Activated naive CD4-positive, alpha-beta T cell treated with Interleukin-2 at 50 U/mL for 16 hours (primary cell): ENCODE data around the gene EZH1.
A peak's percentile ranks its signal among the peaks of the same experiment; 100 is the strongest.

Experiments used
- DNase-seq: peaks from one replicate; pipeline ENCODE4 v3.0.0-alpha.2; 2020

EZH1 gene

GRCh38 chr17:42706732-42707131 lies 38.1 kb downstream of the EZH1 start:
- peak; percentile 65 for DNase-seq

- peak; percentile 39 for DNase-seq
These were observed 39.9 kb downstream of the EZH1 start for GRCh38 chr17:42704837-42705494.

GRCh38 chr17:42704490-42704836 lies 40.4 kb downstream of the EZH1 start:
- no peak for DNase-seq

- DNase-seq: no peak
These were observed 42.4 kb downstream of the EZH1 start for GRCh38 chr17:42702446-42702845.

GRCh38 chr17:42700586-42701289 lies 44.1 kb downstream of the EZH1 start:
- DNase-seq: no peak

GRCh38 chr17:42699415-42699740 lies 45.5 kb downstream of the EZH1 start:
- no peak for DNase-seq

DNA sequence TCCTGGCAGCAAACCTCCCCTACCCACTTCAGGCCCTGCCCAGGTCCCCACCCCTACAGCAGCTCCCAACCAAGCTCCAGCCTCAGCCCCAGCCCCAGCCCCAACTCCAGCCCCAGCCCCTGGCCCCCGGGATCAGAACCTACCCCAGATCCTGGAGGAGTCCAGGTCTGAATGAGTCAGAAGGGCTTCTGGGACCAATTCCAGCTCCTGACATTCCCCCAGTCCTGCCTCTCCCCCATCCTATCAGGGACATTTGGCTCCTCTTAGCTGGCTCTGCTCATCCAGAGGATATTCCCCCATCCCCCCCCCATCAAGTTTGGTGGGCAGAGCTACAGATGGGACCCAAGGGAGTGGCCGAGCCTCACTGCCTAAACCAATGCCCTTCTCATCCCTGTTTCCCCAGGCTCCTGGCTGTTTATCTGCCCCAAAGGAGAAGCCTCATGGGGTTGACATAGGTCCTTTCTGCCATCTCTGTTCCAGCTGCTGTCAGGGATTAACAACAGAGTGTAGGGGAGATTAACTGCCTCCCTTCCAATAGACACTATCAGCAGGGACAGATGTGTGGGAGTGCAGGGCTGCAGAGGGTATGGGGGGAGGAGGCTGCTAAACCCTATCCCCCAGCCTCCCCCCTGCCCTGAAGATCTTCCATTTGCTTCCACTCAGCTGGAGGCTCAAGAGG lies 46.0 kb downstream of the EZH1 start:
- no peak for DNase-seq

DNA sequence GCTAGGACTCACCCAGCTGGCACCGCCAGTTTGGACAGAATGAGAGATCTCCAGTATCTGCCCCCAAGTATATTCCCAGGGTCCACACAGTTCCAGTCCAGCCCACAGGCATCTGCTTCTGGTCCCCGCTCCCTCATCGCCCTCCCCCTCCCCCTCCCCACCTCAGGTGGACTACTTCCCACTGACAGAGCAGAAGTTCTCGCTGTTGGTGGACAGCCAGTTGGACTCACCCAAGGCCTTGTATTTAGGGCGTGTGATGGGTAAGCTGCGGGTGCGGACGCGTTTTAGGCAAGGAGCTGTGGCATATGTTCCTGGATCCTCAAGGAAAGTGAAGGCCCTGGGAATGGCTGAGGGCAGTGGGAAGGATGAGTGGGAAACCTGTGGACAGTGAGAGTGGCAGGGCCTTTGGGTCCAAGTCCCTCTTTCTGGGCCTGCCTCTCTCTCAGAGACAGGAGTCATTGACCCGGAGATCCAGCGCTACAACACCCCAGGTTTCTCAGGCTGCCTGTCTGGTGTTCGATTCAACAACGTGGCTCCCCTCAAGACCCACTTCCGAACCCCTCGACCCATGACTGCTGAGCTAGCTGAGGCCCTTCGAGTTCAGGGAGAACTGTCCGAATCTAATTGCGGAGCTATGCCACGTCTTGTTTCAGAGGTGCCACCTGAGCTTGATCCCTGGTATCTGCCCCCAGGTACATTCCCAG lies 47.6 kb downstream of the EZH1 start:
- no peak for DNase-seq

GRCh38 chr17:42695500-42695899 lies 49.3 kb downstream of the EZH1 start:
- DNase-seq: no peak

GRCh38 chr17:42694524-42694923 lies 50.3 kb downstream of the EZH1 start:
- DNase-seq: no peak

DNA sequence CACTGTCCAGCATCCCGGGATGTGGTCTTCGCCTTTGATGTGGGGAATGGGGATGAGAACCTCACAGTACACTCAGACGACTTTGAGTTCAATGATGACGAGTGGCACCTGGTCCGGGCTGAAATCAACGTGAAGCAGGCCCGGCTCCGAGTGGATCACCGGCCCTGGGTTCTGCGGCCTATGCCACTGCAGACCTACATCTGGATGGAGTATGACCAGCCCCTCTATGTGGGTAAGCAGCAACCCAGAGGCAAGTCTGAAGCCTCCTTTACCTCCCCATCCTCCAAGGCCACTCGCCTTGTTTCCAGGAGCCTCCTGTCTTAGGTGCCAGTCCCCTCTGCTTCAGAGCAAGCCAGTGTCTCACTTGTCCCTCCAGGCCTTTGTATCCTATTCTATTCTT lies 52.4 kb downstream of the EZH1 start:
- DNase-seq: no peak

DNA sequence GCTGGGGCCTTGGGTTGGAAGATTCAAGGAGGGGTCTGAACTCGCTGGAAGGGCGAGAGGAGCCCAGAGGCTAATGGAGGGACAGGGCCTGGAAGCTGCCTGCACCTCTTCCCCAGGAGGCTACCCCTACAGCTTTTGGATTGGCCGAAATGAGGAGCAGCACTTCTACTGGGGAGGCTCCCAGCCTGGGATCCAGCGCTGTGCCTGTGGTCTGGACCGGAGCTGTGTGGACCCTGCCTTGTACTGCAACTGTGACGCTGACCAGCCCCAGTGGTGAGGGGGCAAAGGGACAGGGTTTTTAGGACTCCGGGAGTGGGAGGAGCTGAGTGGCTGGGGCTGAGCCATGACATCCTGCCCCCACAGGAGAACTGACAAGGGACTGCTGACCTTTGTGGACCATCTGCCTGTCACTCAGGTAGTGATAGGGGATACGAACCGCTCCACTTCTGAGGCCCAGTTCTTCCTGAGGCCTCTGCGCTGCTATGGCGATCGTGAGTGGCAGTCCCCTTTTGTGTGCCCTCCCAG lies 53.8 kb downstream of the EZH1 start:
- DNase-seq: no peak

DNA sequence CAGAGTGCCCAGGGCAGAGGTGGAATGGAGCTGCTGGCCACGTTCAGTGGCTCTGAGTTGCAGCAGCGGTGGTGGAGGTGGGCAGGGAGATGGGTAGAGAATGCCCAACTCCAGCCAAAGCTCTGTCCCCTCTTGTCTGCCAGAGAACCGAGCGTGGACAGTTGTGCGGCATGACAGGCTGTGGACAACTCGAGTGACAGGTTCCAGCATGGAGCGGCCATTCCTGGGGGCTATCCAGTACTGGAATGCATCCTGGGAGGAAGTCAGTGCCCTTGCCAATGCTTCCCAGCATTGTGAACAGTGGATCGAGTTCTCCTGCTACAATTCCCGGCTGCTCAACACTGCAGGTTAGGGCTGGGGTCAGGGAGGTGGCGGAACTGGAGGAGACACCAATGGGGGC lies 54.2 kb downstream of the EZH1 start:
- DNase-seq: no peak

GRCh38 chr17:42687707-42688320 lies 57.0 kb downstream of the EZH1 start:
- DNase-seq: no peak

DNA sequence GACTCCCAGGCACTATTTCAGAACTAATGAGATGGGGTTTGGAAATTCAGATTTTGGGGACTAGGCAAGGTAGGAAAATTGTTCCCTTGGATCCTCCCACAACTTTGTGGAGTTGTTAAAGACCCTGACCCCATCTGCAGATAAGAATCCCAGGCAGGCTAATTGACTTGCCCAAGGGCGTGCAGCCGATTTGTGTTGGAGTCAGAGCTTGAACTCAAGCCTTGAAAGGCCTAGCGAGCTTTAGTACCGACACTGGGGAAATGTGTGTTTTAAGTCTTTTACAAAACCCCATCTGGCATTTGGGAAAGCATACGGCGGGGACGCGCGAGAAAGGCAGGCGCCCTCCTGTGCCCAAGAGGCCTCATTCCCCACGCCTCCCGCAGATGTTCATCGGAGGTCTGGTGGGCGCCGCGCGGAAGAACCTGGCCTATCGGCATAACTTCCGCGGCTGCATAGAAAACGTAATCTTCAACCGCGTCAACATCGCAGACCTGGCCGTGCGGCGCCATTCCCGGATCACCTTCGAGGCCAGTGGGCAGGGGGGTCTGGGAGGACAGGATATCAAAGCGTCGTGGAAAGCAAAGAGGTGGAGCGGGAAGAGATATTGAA lies 58.2 kb downstream of the EZH1 start:
- no peak for DNase-seq

DNA sequence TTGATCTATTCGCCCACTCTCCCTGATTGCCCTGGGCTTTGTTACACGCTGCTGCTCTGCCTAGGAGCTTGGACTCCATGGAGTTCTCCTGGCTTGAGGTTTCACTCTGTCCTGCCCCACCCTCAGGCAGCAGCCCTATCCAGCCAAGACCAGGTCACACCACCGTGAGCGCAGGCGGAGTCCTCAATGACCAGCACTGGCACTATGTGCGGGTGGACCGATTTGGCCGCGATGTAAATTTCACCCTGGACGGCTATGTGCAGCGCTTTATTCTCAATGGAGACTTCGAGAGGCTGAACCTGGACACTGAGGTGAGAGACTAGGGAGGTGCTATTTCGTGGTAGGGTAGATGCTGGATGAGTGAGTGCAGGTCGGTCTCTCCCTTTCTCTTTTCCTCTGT lies 59.0 kb downstream of the EZH1 start:
- DNase-seq: no peak

DNA sequence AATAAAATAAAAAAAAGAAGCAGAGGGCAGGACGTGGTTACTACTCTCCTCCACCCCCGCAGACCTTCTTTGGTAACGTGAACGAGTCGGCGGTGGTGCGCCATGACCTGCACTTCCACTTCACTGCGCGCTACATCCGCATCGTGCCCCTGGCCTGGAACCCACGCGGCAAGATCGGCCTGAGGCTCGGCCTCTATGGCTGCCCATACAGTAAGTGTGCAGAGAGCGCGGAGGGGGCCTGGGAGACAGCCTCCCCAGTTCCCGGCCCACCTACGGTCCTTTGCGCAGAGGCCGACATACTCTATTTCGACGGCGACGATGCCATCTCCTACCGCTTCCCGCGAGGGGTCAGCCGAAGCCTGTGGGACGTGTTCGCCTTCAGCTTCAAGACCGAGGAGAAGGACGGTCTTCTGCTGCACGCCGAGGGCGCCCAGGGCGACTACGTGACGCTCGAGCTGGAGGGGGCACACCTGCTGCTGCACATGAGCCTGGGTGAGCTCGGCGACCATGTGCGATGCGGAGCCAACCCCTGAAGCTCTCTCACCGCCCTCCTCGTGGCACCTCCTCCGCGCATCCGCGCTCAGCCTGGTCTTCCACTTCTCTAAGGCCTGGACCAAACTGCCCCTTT lies 59.8 kb downstream of the EZH1 start:
- no peak for DNase-seq

DNA sequence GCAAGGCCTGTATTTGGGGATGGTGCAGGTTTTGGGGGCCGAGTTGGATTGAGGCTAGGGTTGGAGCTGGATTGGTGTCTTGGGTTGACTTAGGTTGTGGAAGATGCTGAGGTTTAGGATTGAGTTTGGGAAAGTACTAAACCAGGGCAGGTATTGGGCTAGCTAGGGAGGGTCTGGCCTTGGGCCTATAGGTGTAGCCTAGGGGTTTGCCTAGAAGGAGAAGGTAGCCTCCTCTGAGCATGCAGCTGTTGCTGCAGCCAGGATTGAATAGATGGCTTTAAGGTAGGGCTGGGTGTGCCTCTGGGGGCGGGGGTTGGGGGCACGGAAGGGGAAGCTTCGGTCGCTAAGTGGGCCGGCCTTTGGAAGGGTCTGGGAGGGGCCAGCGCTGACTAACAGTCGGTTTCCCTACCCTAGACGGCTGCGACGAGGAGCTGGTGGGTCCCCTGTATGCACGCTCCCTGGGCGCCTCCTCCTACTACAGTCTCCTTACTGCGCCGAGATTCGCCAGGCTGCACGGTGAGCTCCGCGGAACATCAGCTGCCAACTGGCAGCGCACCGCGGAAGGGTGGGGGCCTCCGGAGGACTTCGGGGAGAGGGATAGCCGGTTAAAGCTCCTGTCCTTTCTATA lies 61.3 kb downstream of the EZH1 start:
- no peak for DNase-seq

DNA sequence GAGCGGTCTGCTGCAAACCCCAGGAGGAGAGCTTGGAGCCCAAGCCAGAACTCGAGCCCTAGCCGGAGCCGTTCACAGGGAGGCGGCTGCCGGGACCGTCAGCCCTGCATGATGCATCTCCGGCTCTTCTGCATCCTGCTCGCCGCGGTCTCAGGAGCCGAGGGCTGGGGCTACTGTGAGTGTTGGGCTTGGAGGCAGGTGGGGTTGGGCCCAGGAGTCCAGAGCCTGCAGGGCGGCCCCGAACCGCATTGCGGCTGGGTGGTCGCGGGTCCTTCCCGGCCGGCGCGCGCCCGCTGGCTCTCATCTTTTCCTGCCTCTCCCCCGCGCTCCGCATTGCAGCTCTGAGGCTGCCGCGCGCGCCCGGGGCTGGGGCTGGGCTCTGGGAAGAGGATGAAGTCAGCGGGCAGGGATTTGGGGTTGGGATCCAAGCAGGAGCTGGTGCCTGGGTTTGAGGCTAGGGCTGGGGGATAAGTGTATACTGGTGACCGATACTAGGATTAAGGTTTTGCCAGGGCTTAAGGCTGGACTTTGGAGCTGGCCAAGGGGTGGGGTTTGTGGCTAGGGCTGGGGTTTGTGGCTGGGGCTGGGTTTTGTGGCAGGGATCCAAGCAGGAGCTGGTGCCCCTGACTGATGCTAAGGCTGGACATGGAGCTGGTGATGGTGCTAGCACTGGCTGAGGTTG lies 62.0 kb downstream of the EZH1 start:
- peak; percentile 37 for DNase-seq

- DNase-seq: no peak
These were observed 62.7 kb downstream of the EZH1 start, which contains the start of gene CNTNAP1 for GRCh38 chr17:42681976-42682721. Gene CNTNAP1, plus strand, starts transcription at chr17:42682531. Its CDS starts 299 bp downstream, at chr17:42682830.
